T47D (cell line): ENCODE measurements around the gene KRTAP4-7.
"Not testable (repeated sequence)": the region's sequence is repeated elsewhere in the genome, so short reads cannot be mapped to it uniquely, and the experiment has no call there.

Experiments
- DNase-seq, 2 experiments: peaks; one replicate each; pipeline versions ENCODE4 v3.0.0 to v3.0.0-alpha.2; 2011 to 2012; ENCODE audit warnings: low read depth in 1 of 2, low spot score in 1 of 2
- JUND ChIP-seq: IDR thresholded peaks from 2 replicates; pipeline ENCODE4 v1.6.1; 2012; ENCODE audit warnings: low read depth
- in situ Hi-C: cut with HindIII; loops from 2 replicates; pipeline ENCODE4 v1.10.0; 2016; ENCODE audit warnings: low sequenced_read_pairs, low pct_unique_long_range_greater_than_20kb

The KRTAP4-7 gene

GRCh38 chr17:41107941-41108450 is 24.0 kb downstream of the KRTAP4-7 start:
- DNase-seq = no peak
- no peak for TF ChIP-seq JUND
- in situ Hi-C loops = no loop called here

DNA sequence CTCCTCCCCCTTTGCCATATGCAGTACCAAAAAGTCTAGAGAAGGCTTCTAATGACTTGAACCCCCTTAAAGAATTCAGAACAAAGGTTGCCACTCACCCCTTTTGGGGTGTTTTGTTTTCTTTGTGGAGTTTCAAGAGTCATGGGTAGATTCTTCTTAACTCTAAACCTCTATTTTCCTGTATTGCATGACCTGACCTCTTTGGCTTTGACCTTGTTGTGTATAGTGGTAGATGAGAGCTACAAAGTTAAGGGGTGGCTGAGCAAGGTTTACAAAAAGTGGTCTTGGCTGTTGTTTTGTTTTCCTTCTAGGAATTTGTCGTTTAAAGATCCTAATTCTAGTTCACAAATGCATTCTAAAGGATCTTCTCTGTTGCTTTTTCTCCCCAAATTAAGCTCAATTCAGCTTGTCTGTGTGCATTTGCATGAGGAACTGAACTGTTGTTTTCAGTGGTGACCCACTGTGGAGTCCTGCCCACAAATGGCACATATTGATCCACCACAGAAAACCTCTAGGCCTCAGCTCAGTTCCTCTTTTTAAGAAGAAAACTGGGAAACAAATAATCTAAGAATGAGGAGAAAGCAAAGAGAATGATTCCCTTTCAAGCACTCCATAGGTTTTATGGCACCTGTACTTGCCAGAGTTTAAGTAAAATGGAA is 24.9 kb downstream of the KRTAP4-7 start:
- in situ Hi-C loops, DNase-seq: not testable (repeated sequence)

GRCh38 chr17:41111151-41111885 is 27.4 kb downstream of the KRTAP4-7 start:
- no peak for DNase-seq
- TF ChIP-seq JUND = no peak
- in situ Hi-C loops = no loop called here

DNA sequence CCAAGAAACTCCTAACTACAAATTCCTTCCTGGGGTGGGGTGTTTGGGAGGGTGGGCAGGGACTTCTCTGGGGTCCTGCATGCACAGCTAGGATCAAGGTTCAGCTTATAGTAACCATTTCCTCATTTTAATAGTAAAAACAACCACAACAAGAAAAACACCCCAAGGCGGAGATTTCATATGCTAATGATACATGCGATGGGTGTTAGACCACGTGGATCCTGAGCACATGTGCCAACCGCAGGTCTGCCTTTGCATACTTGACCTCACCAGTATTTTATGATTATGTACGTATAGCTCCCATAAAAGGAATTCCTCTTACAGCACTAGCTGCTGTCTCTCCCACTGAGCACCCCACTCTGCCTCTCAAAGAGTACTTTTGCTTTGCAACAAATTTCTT is 32.3 kb downstream of the KRTAP4-7 start:
- in situ Hi-C loops = no loop called here

GRCh38 chr17:41117846-41118386 is 34.0 kb downstream of the KRTAP4-7 start, which contains the start of gene KRTAP4-11:
Gene KRTAP4-11, minus strand, starts transcription at chr17:41118373. Its CDS starts 58 bp downstream, at chr17:41118315.
- in situ Hi-C loops, DNase-seq: not testable (repeated sequence)

More for the DNA sequence above, 32.3 kb downstream of the KRTAP4-7 start:
- peak in 1 of 2 experiments; percentile 56 for DNase-seq
- no peak for TF ChIP-seq JUND

DNA sequence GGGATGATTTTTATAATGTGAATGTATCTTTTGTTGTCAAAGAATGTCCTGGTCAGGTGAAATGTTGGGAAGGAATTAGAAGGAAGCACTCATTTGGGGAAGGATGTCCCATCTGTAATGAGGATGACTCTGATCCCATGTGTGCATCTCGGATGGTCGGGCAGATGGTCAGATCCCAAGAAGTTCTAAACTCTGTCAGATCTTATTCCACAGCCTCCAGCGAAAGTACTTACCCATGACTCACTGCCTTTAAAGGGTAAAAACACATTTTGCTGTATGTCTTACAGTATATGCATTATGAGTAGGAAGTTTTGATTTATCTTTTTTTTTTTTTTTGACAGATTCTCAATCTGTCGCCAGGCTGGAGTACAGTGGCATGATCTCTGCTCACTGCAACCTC is 34.8 kb downstream of the KRTAP4-7 start:
- in situ Hi-C loops = no loop called here
- DNase-seq = no peak
- TF ChIP-seq JUND = no peak

DNA sequence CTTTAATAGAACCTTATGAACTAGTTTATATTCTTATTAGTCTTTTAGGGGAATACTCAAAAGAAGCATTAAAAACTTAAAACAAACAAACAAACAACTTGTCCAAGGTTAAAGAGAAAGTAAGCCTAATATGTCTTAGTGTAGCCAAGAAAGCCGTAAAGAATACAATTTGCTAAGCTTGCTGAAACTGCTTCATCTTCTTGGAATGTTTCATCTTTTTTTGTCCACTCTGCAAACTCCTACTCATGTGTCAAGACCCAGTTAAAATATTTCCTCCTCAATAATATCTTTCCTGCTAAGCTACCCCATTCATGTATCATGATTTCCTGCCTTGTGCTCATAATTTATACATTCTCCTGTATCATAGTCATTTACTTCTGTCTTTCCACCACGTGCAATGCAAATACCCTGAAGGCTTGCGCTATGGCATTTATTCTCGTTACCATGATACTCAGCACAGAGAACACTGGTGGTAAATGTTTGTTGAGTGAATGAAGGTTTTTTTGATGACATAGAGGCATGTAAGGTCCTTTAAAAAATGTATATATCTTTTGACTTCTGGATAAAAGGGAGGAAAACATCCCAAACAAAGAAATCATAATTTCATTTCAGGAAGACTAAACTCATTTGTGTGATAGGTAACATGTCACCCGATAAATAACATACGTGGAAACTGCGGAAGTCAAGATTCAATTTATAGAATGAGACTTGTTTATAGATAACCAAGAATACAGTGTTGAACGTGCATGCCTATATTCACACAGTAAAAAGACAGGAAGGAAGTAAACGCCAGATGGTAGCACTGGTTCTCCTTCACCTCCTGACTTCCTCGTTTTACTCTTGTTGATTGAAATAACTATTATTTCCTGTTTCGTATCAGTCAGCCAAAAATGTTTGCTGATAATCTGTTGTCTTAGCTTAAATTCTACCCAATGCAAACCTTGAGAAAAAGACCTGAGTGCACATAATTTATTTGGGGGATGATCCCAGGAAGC is 36.0 kb downstream of the KRTAP4-7 start:
- DNase-seq, in situ Hi-C loops: not testable (repeated sequence)

DNA sequence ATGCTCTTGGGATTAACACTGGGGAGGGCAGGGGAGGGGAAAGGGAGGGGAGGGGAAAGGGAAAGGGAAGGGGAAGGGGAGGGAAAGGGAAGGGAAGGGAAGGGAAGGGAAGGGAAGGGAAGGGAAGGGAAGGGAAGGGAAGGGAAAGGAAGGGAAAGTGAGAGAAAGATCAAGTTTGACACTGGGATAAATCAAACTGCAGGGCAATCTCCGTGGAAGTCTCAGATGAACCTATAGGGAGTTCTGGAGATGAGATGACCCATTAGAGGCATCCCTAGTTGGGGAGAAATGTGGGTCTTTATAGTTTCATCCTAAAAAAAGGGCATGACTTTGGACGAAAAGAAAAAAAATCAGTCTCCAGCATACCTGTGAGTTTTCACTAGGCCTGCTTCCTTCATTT is 37.8 kb downstream of the KRTAP4-7 start:
- DNase-seq = no peak
- no peak for TF ChIP-seq JUND
- in situ Hi-C loops = no loop called here

GRCh38 chr17:41123292-41123990 is 39.5 kb downstream of the KRTAP4-7 start:
- in situ Hi-C loops, DNase-seq: not testable (repeated sequence)

DNA sequence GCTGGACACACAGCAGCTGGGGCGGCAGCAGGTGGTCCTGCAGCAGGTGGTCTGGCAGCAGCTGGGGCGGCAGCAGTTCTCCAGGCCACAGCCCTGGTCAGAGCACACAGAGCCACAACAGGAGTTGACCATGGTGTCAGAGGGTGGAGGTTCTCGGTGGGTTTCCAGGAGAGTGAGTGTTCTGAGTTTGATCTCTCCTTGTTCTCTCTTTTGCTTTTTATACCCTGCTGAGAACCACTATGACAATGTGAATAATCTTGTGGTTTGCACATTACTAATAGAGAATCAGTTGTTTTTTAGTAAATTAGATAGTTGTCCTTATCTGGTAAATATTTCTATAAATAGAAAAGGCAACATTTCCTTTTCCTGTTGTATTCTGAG is 40.0 kb downstream of the KRTAP4-7 start, which contains the start of gene KRTAP4-12:
TSS of gene KRTAP4-12 (minus strand) at position 192 of the 381 bp plus-strand sequence. CDS start at position 132, 60 bp downstream.
- in situ Hi-C loops, DNase-seq: not testable (repeated sequence)

GRCh38 chr17:41125064-41125463 is 41.1 kb downstream of the KRTAP4-7 start:
- in situ Hi-C loops = no loop called here
- no peak for TF ChIP-seq JUND
- no peak for DNase-seq

DNA sequence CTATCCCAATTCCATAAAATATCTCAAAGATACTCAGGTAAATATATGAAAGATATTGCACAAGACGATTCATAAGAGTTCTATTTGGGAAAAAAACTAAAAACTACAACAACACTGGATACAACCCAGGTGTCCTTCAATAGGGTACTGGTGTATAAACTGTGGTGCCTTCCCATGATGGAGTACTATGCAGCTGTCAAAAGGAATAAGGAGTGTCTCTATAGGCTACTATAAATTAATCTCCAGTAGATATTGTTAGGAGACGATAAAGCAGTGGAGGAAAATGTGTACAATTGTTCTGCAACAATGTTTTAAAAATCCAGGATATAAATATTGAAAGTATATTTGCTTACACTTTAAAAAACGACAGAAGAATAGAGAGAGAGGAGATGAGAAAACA is 42.5 kb downstream of the KRTAP4-7 start:
- no peak for DNase-seq
- in situ Hi-C loops = no loop called here
- TF ChIP-seq JUND = no peak
